ENCODE data around the gene PDE7B. TPM values are rescaled to one million over a fixed set of nuclear protein-coding genes. Genes with fewer than 3 reads are reported as not detected.

Gene PDE7B
- total RNA-seq, 3 donors from 2014 or later (not counting 1 experiment from before 2014, with no cell fraction given) = 0.14 to 0.18 TPM; not detected in 1

GRCh38 chr6:136092897-136093296 lies 241.4 kb downstream of the PDE7B start:
- H3K4me1 ChIP-seq (ENCODE audit: control insufficient read depth, insufficient read depth, low read length) = no peaks in the 10 kb centered on the region
- no peak for TF ChIP-seq CTCF (IDR thresholded peaks at IDR 0.05)
- H3K9me3 Mint-ChIP-seq = peaks cover 0 to 5% of the 10 kb centered on the region in 2 donors
- WGBS (ENCODE audit: insufficient coverage) = 86% methylated on average over 3 of the region's 3 CpGs
- H3K4me3 ChIP-seq (ENCODE audit: low read length) = no peak overlapping the region
- intact Hi-C loops (cut with micrococcal nuclease) = no loop called here
- H3K4me3 Mint-ChIP-seq = no peak overlapping the region
- no peak overlapping the region for H3K27ac Mint-ChIP-seq
- H3K36me3 Mint-ChIP-seq = no peaks in the 10 kb centered on the region
- H3K36me3 ChIP-seq (ENCODE audit: control insufficient read depth, insufficient read depth, low read length) = no peaks in the 10 kb centered on the region
- H3K4me1 Mint-ChIP-seq = peaks cover 16 to 25% of the 10 kb centered on the region in 2 donors
- peaks cover 12 to 17% of the 10 kb centered on the region in 2 donors for H3K27me3 Mint-ChIP-seq (ENCODE audit: low read depth in 2 of 2)
- no peaks in the 10 kb centered on the region for H3K9me3 ChIP-seq (ENCODE audit: control insufficient read depth, insufficient read depth, low read length)
- H3K27ac ChIP-seq (ENCODE audit: low read length) = no peak overlapping the region
- ATAC-seq = no peak
- no peaks in the 10 kb centered on the region for H3K27me3 ChIP-seq (ENCODE audit: control insufficient read depth, insufficient read depth, low read length)
- DNase-seq = no peak

GRCh38 chr6:136093835-136094234 lies 242.3 kb downstream of the PDE7B start:
- H3K27me3 Mint-ChIP-seq (ENCODE audit: low read depth in 2 of 2) = peaks cover 7 to 15% of the 10 kb centered on the region in 2 donors
- 86% methylated on average over 1 of the region's 1 CpG for WGBS (ENCODE audit: insufficient coverage)
- no peak overlapping the region for H3K4me3 Mint-ChIP-seq
- no peaks in the 10 kb centered on the region for H3K27me3 ChIP-seq (ENCODE audit: control insufficient read depth, insufficient read depth, low read length)
- DNase-seq (no peak), ATAC-seq (no peak)
- no peak for TF ChIP-seq CTCF (IDR thresholded peaks at IDR 0.05)
- no peaks in the 10 kb centered on the region for H3K4me1 ChIP-seq (ENCODE audit: control insufficient read depth, insufficient read depth, low read length)
- no peaks in the 10 kb centered on the region for H3K9me3 ChIP-seq (ENCODE audit: control insufficient read depth, insufficient read depth, low read length)
- H3K4me1 Mint-ChIP-seq = peaks cover 16 to 25% of the 10 kb centered on the region in 2 donors
- H3K36me3 Mint-ChIP-seq = no peaks in the 10 kb centered on the region
- no peak overlapping the region for H3K4me3 ChIP-seq (ENCODE audit: low read length)
- intact Hi-C loops (cut with micrococcal nuclease) = no loop called here
- no peaks in the 10 kb centered on the region for H3K36me3 ChIP-seq (ENCODE audit: control insufficient read depth, insufficient read depth, low read length)
- H3K27ac ChIP-seq (ENCODE audit: low read length) = no peak overlapping the region
- H3K9me3 Mint-ChIP-seq = peaks cover 0 to 5% of the 10 kb centered on the region in 2 donors
- no peak overlapping the region for H3K27ac Mint-ChIP-seq

- no peak overlapping the region for H3K4me3 Mint-ChIP-seq
- Histone ChIP-seq H3K9me3 (ENCODE audit: control insufficient read depth, insufficient read depth, low read length) (no peaks in the 10 kb centered on the region), H3K4me3 (ENCODE audit: low read length) (no peak overlapping the region), H3K4me1 (ENCODE audit: control insufficient read depth, insufficient read depth, low read length) (no peaks in the 10 kb centered on the region), H3K27me3 (ENCODE audit: control insufficient read depth, insufficient read depth, low read length) (no peaks in the 10 kb centered on the region), H3K27ac (ENCODE audit: low read length) (no peak overlapping the region), H3K36me3 (ENCODE audit: control insufficient read depth, insufficient read depth, low read length) (no peaks in the 10 kb centered on the region)
- no peak overlapping the region for H3K27ac Mint-ChIP-seq
- TF ChIP-seq CTCF (IDR thresholded peaks at IDR 0.05) = no peak
- no CpG with 5 or more reads among the region's 3 CpGs for WGBS (ENCODE audit: insufficient coverage)
- intact Hi-C loops (cut with micrococcal nuclease) = no loop called here
- H3K27me3 Mint-ChIP-seq (ENCODE audit: low read depth in 2 of 2) = peaks cover 7 to 15% of the 10 kb centered on the region in 2 donors
- no peaks in the 10 kb centered on the region for H3K36me3 Mint-ChIP-seq
- peaks cover 14 to 23% of the 10 kb centered on the region in 2 donors for H3K4me1 Mint-ChIP-seq
- DNase-seq (no peak), ATAC-seq (no peak)
- peaks cover 0 to 5% of the 10 kb centered on the region in 2 donors for H3K9me3 Mint-ChIP-seq
These were observed 243.3 kb downstream of the PDE7B start for GRCh38 chr6:136094812-136095211.

- ATAC-seq = no peak
- no peaks in the 10 kb centered on the region for H3K9me3 ChIP-seq (ENCODE audit: control insufficient read depth, insufficient read depth, low read length)
- no peaks in the 10 kb centered on the region for H3K27me3 ChIP-seq (ENCODE audit: control insufficient read depth, insufficient read depth, low read length)
- H3K4me1 ChIP-seq (ENCODE audit: control insufficient read depth, insufficient read depth, low read length) = no peaks in the 10 kb centered on the region
- Mint-ChIP-seq H3K4me1 (peaks cover 5 to 12% of the 10 kb centered on the region in 2 donors), H3K9me3 (peaks cover 0 to 5% of the 10 kb centered on the region in 2 donors), H3K27me3 (ENCODE audit: low read depth in 2 of 2) (peaks cover 7 to 15% of the 10 kb centered on the region in 2 donors), H3K36me3 (no peaks in the 10 kb centered on the region), H3K27ac (no peak overlapping the region), H3K4me3 (no peak overlapping the region)
- H3K27ac ChIP-seq (ENCODE audit: low read length) = no peak overlapping the region
- no peak for TF ChIP-seq CTCF (IDR thresholded peaks at IDR 0.05)
- DNase-seq = no peak
- 95% methylated on average over 3 of the region's 3 CpGs for WGBS (ENCODE audit: insufficient coverage)
- H3K4me3 ChIP-seq (ENCODE audit: low read length) = no peak overlapping the region
- intact Hi-C loops (cut with micrococcal nuclease) = no loop called here
- no peaks in the 10 kb centered on the region for H3K36me3 ChIP-seq (ENCODE audit: control insufficient read depth, insufficient read depth, low read length)
These were observed 244.5 kb downstream of the PDE7B start for GRCh38 chr6:136095986-136096385.

Data from natural killer cell (primary cell).